VCaP (cell line): Measurements from ENCODE around the gene RUSC1.

Experiments
- H3K27ac ChIP-seq: fragments of 450-650 bp; 2 replicates; pipeline ENCODE4 v1.5.1; 2017
- CTCF ChIP-seq: fragments of 450-650 bp; conservative IDR thresholded peaks from 2 replicates; pipeline ENCODE4 v1.5.1; 2017; ENCODE audit warnings: mild to moderate bottlenecking, moderate library complexity

Gene RUSC1

GRCh38 chr1:155297384-155297783 is 23.3 kb upstream of the RUSC1 start:
- no peak overlapping the region for H3K27ac ChIP-seq

GRCh38 chr1:155300024-155300423 is 20.7 kb upstream of the RUSC1 start:
- TF ChIP-seq CTCF, result no peak
- no peak overlapping the region for H3K27ac ChIP-seq

More at GRCh38 chr1:155297384-155297783, 23.3 kb upstream of the RUSC1 start:
- TF ChIP-seq CTCF, result no peak

GRCh38 chr1:155300553-155301329 is 20.0 kb upstream of the RUSC1 start:
- no peak overlapping the region for H3K27ac ChIP-seq
- no peak for TF ChIP-seq CTCF

- H3K27ac ChIP-seq, result no peak within 1 kb of the TSS
- TF ChIP-seq CTCF, result no peak
Observed at GRCh38 chr1:155301342-155301841, 19.3 kb upstream of the RUSC1 start, which contains the start of gene PKLR. Gene PKLR, minus strand, starts transcription at chr1:155301438. Its CDS starts 43 bp downstream, at chr1:155301395.

- no peak for TF ChIP-seq CTCF
- peak overlapping the region; percentile 14; the same call in 1 of the 2 replicates for H3K27ac ChIP-seq
Observed at GRCh38 chr1:155304558-155305063, 16.1 kb upstream of the RUSC1 start.

GRCh38 chr1:155305881-155306391 is 14.8 kb upstream of the RUSC1 start:
- no peak for TF ChIP-seq CTCF

GRCh38 chr1:155307247-155307740 is 13.4 kb upstream of the RUSC1 start:
- peak overlapping the region; percentile 88 for H3K27ac ChIP-seq
- TF ChIP-seq CTCF, result no peak

More at GRCh38 chr1:155305881-155306391, 14.8 kb upstream of the RUSC1 start:
- peak overlapping the region; percentile 88; the same call in 1 of the 2 replicates for H3K27ac ChIP-seq
